Loucy (cell line): ENCODE data around the gene LTC4S.
"Not testable (repeated sequence)": the region's sequence is repeated elsewhere in the genome, so short reads cannot be mapped to it uniquely, and the experiment has no call there.

Source experiments
- H2AFZ ChIP-seq: fragments of 200-600 bp; sonication (generic); 2 replicates; pipeline ENCODE4 v1.6.0; 2016; ENCODE audit warnings: antibody characterized with exemption, mild to moderate bottlenecking, low read length, moderate library complexity
- H3F3A ChIP-seq: fragments of 200-600 bp; 2 replicates; pipeline ENCODE4 v1.6.0; 2016; ENCODE audit warnings: antibody characterized with exemption, low read depth, mild to moderate bottlenecking
- H3K27me3 ChIP-seq: fragments of 200-600 bp; sonication (generic); 2 replicates; pipeline ENCODE4 v1.6.1; 2014; ENCODE audit warnings: low read length, mild to moderate bottlenecking; ENCODE audit not compliant: insufficient read depth, poor library complexity, severe bottlenecking
- H3K36me3 ChIP-seq: fragments of 200-600 bp; sonication (generic); 2 replicates; pipeline ENCODE4 v1.6.1; 2016; ENCODE audit warnings: low read length; ENCODE audit not compliant: insufficient read depth
- H3K4me1 ChIP-seq: fragments of 200-600 bp; sonication (generic); 2 replicates; pipeline ENCODE4 v1.5.1; 2014; ENCODE audit warnings: low read length, mild to moderate bottlenecking; ENCODE audit not compliant: insufficient read depth, poor library complexity, severe bottlenecking
- H3K4me2 ChIP-seq: fragments of 200-600 bp; sonication (generic); 2 replicates; pipeline ENCODE4 v1.6.0; 2014; ENCODE audit warnings: antibody characterized with exemption, low read length, low read depth, mild to moderate bottlenecking; ENCODE audit not compliant: poor library complexity, severe bottlenecking
- H3K4me3 ChIP-seq: fragments of 200-600 bp; sonication (generic); 2 replicates; pipeline ENCODE4 v1.5.1; 2014; ENCODE audit warnings: low read length, mild to moderate bottlenecking, mixed read lengths; ENCODE audit not compliant: poor library complexity, severe bottlenecking
- H3K79me2 ChIP-seq: fragments of 200-600 bp; sonication (generic); 2 replicates; pipeline ENCODE4 v1.6.1; 2014; ENCODE audit warnings: low read length; ENCODE audit not compliant: insufficient read depth
- H3K9ac ChIP-seq: fragments of 200-600 bp; sonication (generic); 2 replicates; pipeline ENCODE4 v1.6.0; 2014; ENCODE audit warnings: mild to moderate bottlenecking, low read depth, low read length, moderate library complexity; ENCODE audit not compliant: poor library complexity, severe bottlenecking
- H3K9me2 ChIP-seq: fragments of 200-600 bp; sonication (generic); replicated peaks from 2 replicates; pipeline ENCODE4 v1.6.1; 2016; ENCODE audit warnings: low read depth, low read length, mixed read lengths
- H3K9me3 ChIP-seq: fragments of 200-600 bp; sonication (generic); 2 replicates; pipeline ENCODE4 v1.6.1; 2014; ENCODE audit warnings: mild to moderate bottlenecking, antibody characterized with exemption, low read length, low read depth; ENCODE audit not compliant: insufficient read depth
- H4K20me1 ChIP-seq: fragments of 200-600 bp; sonication (generic); 2 replicates; pipeline ENCODE4 v1.6.0; 2014; ENCODE audit warnings: antibody characterized with exemption, low read length, mild to moderate bottlenecking; ENCODE audit not compliant: insufficient read depth, poor library complexity, severe bottlenecking
- CTCF ChIP-seq: fragments of 200-600 bp; sonication (generic); conservative IDR thresholded peaks from 2 replicates; pipeline ENCODE4 v1.5.1; 2014; ENCODE audit warnings: mild to moderate bottlenecking, antibody characterized with exemption, low read length
- EZH2phosphoT487 ChIP-seq: fragments of 200-600 bp; IDR thresholded peaks from 2 replicates; pipeline ENCODE4 v1.6.1; 2018; ENCODE audit warnings: antibody characterized with exemption, mild to moderate bottlenecking, moderate library complexity, borderline replicate concordance

Gene LTC4S

GRCh38 chr5:179793468-179794139, at the start of gene LTC4S:
Gene LTC4S (plus strand): TSS chr5:179793986. CDS start chr5:179794081, 95 bp downstream.
- Histone ChIP-seq H3K27me3 (no peaks in the 10 kb centered on the region), H4K20me1 (no peaks in the 10 kb centered on the region), H3K9ac (peak within 1 kb of the TSS; percentile 66), H3K4me1 (peaks cover 21% of the 10 kb centered on the region), H3K79me2 (no peaks in the 10 kb centered on the region), H3K4me2 (peak within 1 kb of the TSS; percentile 83), H3K36me3 (no peaks in the 10 kb centered on the region), H3K9me3 (no peaks in the 10 kb centered on the region), H2AFZ (no peak within 1 kb of the TSS), H3K4me3 (peak within 1 kb of the TSS; percentile 63), H3F3A (no peaks in the 10 kb centered on the region), H3K9me2 (no peaks in the 10 kb centered on the region)
- no peak for TF ChIP-seq EZH2phosphoT487
- no peak for TF ChIP-seq CTCF

- not testable (repeated sequence) for H3K4me2 ChIP-seq, H3K4me1 ChIP-seq, H3K36me3 ChIP-seq, H3K4me3 ChIP-seq, H2AFZ ChIP-seq, H4K20me1 ChIP-seq, H3F3A ChIP-seq, H3K9me3 ChIP-seq, H3K9me2 ChIP-seq, H3K9ac ChIP-seq, H3K27me3 ChIP-seq
- H3K79me2 ChIP-seq = peaks cover 65% of the 10 kb centered on the region
These were observed 49.7 kb upstream of the LTC4S start for GRCh38 chr5:179744106-179744505.

GRCh38 chr5:179746872-179747271, 46.9 kb upstream of the LTC4S start:
- no peaks in the 10 kb centered on the region for H3K9me3 ChIP-seq
- H3K9ac ChIP-seq = no peak overlapping the region
- no peak for TF ChIP-seq CTCF
- TF ChIP-seq EZH2phosphoT487 = no peak
- no peak overlapping the region for H3K4me3 ChIP-seq
- no peaks in the 10 kb centered on the region for H4K20me1 ChIP-seq
- no peaks in the 10 kb centered on the region for H3K36me3 ChIP-seq
- no peak overlapping the region for H3K4me2 ChIP-seq
- H3K9me2 ChIP-seq = no peaks in the 10 kb centered on the region
- H3K79me2 ChIP-seq = peaks cover 65% of the 10 kb centered on the region; the same call in 1 of the 2 replicates
- no peak overlapping the region for H2AFZ ChIP-seq
- H3K27me3 ChIP-seq = no peaks in the 10 kb centered on the region
- H3F3A ChIP-seq = no peaks in the 10 kb centered on the region
- no peaks in the 10 kb centered on the region for H3K4me1 ChIP-seq

GRCh38 chr5:179747811-179748210, 46.0 kb upstream of the LTC4S start:
- H3F3A ChIP-seq = no peaks in the 10 kb centered on the region
- H2AFZ ChIP-seq = no peak overlapping the region
- no peaks in the 10 kb centered on the region for H3K9me2 ChIP-seq
- H3K9ac ChIP-seq = no peak overlapping the region
- no peaks in the 10 kb centered on the region for H3K4me1 ChIP-seq
- H3K9me3 ChIP-seq = no peaks in the 10 kb centered on the region
- TF ChIP-seq EZH2phosphoT487 (no peak), CTCF (no peak)
- H3K27me3 ChIP-seq = no peaks in the 10 kb centered on the region
- H3K4me2 ChIP-seq = no peak overlapping the region
- H4K20me1 ChIP-seq = no peaks in the 10 kb centered on the region
- H3K36me3 ChIP-seq = no peaks in the 10 kb centered on the region
- H3K79me2 ChIP-seq = peaks cover 62% of the 10 kb centered on the region; the same call in 1 of the 2 replicates
- no peak overlapping the region for H3K4me3 ChIP-seq
